Ishikawa (cell line): ENCODE data around the gene MTARC2.

ENCODE experiments used
- RAD21 ChIP-seq: IDR thresholded peaks from 2 replicates; pipeline ENCODE4 v1.6.1; 2012; ENCODE audit warnings: low read depth
- TAF1 ChIP-seq: IDR thresholded peaks from 2 replicates; pipeline ENCODE4 v1.6.1; 2012; ENCODE audit warnings: low read depth, mild to moderate bottlenecking
- YY1 ChIP-seq: IDR thresholded peaks from 2 replicates; pipeline ENCODE4 v1.6.1; 2012; ENCODE audit warnings: low read depth
- TF ChIP-seq, protein P1 (sequence below): IDR thresholded peaks from 2 replicates; pipeline ENCODE4 v1.6.1; 2012
- TF ChIP-seq, protein P2 (sequence below): IDR thresholded peaks from 2 replicates; pipeline ENCODE4 v1.6.1; 2012; ENCODE audit warnings: low read depth, mild to moderate bottlenecking

DNA sequence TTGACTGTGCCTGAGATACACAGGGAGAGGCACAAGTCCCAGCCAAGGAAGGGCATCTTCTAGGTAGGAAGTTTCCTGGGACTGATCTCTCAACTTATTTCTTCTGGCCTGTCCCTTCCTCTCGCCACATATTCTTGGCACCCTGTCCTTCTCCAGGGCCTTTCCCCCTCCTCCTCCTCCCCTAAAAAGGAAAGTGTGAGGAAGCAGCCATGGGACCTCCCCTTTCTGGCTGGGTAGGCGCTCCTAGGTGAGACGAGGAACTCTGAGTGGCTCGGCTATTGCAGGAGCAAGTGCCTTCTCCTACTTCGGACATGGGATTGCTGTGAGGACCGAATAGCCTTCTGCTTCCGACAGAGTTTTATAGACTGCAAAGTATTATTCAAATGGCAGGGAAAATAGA is 15.5 kb upstream of the MTARC2 start:
- TF ChIP-seq RAD21 (no peak), TAF1 (no peak), YY1 (no peak)
- TF ChIP-seq, protein P1, sequence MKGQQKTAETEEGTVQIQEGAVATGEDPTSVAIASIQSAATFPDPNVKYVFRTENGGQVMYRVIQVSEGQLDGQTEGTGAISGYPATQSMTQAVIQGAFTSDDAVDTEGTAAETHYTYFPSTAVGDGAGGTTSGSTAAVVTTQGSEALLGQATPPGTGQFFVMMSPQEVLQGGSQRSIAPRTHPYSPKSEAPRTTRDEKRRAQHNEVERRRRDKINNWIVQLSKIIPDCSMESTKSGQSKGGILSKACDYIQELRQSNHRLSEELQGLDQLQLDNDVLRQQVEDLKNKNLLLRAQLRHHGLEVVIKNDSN, result no peak
- TF ChIP-seq, protein P2, sequence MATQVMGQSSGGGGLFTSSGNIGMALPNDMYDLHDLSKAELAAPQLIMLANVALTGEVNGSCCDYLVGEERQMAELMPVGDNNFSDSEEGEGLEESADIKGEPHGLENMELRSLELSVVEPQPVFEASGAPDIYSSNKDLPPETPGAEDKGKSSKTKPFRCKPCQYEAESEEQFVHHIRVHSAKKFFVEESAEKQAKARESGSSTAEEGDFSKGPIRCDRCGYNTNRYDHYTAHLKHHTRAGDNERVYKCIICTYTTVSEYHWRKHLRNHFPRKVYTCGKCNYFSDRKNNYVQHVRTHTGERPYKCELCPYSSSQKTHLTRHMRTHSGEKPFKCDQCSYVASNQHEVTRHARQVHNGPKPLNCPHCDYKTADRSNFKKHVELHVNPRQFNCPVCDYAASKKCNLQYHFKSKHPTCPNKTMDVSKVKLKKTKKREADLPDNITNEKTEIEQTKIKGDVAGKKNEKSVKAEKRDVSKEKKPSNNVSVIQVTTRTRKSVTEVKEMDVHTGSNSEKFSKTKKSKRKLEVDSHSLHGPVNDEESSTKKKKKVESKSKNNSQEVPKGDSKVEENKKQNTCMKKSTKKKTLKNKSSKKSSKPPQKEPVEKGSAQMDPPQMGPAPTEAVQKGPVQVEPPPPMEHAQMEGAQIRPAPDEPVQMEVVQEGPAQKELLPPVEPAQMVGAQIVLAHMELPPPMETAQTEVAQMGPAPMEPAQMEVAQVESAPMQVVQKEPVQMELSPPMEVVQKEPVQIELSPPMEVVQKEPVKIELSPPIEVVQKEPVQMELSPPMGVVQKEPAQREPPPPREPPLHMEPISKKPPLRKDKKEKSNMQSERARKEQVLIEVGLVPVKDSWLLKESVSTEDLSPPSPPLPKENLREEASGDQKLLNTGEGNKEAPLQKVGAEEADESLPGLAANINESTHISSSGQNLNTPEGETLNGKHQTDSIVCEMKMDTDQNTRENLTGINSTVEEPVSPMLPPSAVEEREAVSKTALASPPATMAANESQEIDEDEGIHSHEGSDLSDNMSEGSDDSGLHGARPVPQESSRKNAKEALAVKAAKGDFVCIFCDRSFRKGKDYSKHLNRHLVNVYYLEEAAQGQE, result no peak
